Measurements from ENCODE around the gene LDLRAD3.

The LDLRAD3 gene

GRCh38 chr11:36094164-36094563 lies 150.3 kb downstream of the LDLRAD3 start:
- no peak for TF ChIP-seq EZH2 (IDR thresholded peaks at IDR 0.05; ENCODE audit: borderline replicate concordance, low read depth, low read length, severe bottlenecking)
- no peak for TF ChIP-seq CTCF (IDR thresholded peaks at IDR 0.05; ENCODE audit: borderline replicate concordance, extremely low read depth, low read length, poor library complexity, severe bottlenecking)
- no peaks in the 10 kb centered on the region for H3K27me3 ChIP-seq (ENCODE audit: insufficient read depth, low read length, poor library complexity)
- no peak overlapping the region for H3K9ac ChIP-seq (ENCODE audit: low read depth, low read length)
- no peaks in the 10 kb centered on the region for H3K36me3 ChIP-seq (ENCODE audit: insufficient read depth, low read length)
- no peak overlapping the region for H3K4me3 ChIP-seq (ENCODE audit: low read depth in 1 of 2, low read length in 2 of 2)
- H3K4me1 ChIP-seq (ENCODE audit: insufficient read depth, low read length), result no peaks in the 10 kb centered on the region
- H3K4me2 ChIP-seq (ENCODE audit: insufficient read depth, low read length), result no peak overlapping the region
- peaks cover 7% of the 10 kb centered on the region for H3K9me3 ChIP-seq (ENCODE audit: insufficient read depth, low read length, severe bottlenecking)
- H4K20me1 ChIP-seq (ENCODE audit: insufficient read depth, low read length), result no peaks in the 10 kb centered on the region
- H3K79me2 ChIP-seq (ENCODE audit: insufficient read depth, low read length), result no peaks in the 10 kb centered on the region
- no peak for ATAC-seq (ENCODE audit: insufficient read depth, low read depth)
- no peak for DNase-seq
- no peak overlapping the region for H2AFZ ChIP-seq (ENCODE audit: low read depth, low read length)
- no peak overlapping the region for H3K27ac ChIP-seq (ENCODE audit: low read length)

- Histone ChIP-seq H3K4me3 (ENCODE audit: low read depth in 1 of 2, low read length in 2 of 2) (no peak overlapping the region), H3K36me3 (ENCODE audit: insufficient read depth, low read length) (no peaks in the 10 kb centered on the region), H4K20me1 (ENCODE audit: insufficient read depth, low read length) (no peaks in the 10 kb centered on the region), H3K4me1 (ENCODE audit: insufficient read depth, low read length) (no peaks in the 10 kb centered on the region), H3K4me2 (ENCODE audit: insufficient read depth, low read length) (no peak overlapping the region), H2AFZ (ENCODE audit: low read depth, low read length) (no peak overlapping the region), H3K9ac (ENCODE audit: low read depth, low read length) (no peak overlapping the region), H3K9me3 (ENCODE audit: insufficient read depth, low read length, severe bottlenecking) (peaks cover 7% of the 10 kb centered on the region), H3K27me3 (ENCODE audit: insufficient read depth, low read length, poor library complexity) (no peaks in the 10 kb centered on the region), H3K27ac (ENCODE audit: low read length) (no peak overlapping the region), H3K79me2 (ENCODE audit: insufficient read depth, low read length) (no peaks in the 10 kb centered on the region)
- DNase-seq, result no peak
- TF ChIP-seq CTCF (IDR thresholded peaks at IDR 0.05; ENCODE audit: borderline replicate concordance, extremely low read depth, low read length, poor library complexity, severe bottlenecking), result no peak
- no peak for TF ChIP-seq EZH2 (IDR thresholded peaks at IDR 0.05; ENCODE audit: borderline replicate concordance, low read depth, low read length, severe bottlenecking)
- ATAC-seq (ENCODE audit: insufficient read depth, low read depth), result no peak
Observed at GRCh38 chr11:36095716-36096115, 151.9 kb downstream of the LDLRAD3 start.

GRCh38 chr11:36097219-36097650 lies 153.4 kb downstream of the LDLRAD3 start:
- Histone ChIP-seq H3K27me3 (ENCODE audit: insufficient read depth, low read length, poor library complexity) (no peaks in the 10 kb centered on the region), H3K9ac (ENCODE audit: low read depth, low read length) (no peak overlapping the region), H3K27ac (ENCODE audit: low read length) (no peak overlapping the region), H3K4me2 (ENCODE audit: insufficient read depth, low read length) (no peak overlapping the region), H2AFZ (ENCODE audit: low read depth, low read length) (no peak overlapping the region), H3K36me3 (ENCODE audit: insufficient read depth, low read length) (no peaks in the 10 kb centered on the region), H3K79me2 (ENCODE audit: insufficient read depth, low read length) (no peaks in the 10 kb centered on the region), H4K20me1 (ENCODE audit: insufficient read depth, low read length) (no peaks in the 10 kb centered on the region), H3K9me3 (ENCODE audit: insufficient read depth, low read length, severe bottlenecking) (peaks cover 7% of the 10 kb centered on the region), H3K4me1 (ENCODE audit: insufficient read depth, low read length) (no peaks in the 10 kb centered on the region), H3K4me3 (ENCODE audit: low read depth in 1 of 2, low read length in 2 of 2) (no peak overlapping the region)
- no peak for ATAC-seq (ENCODE audit: insufficient read depth, low read depth)
- TF ChIP-seq CTCF (IDR thresholded peaks at IDR 0.05; ENCODE audit: borderline replicate concordance, extremely low read depth, low read length, poor library complexity, severe bottlenecking) (no peak), EZH2 (IDR thresholded peaks at IDR 0.05; ENCODE audit: borderline replicate concordance, low read depth, low read length, severe bottlenecking) (no peak)
- no peak for DNase-seq

GRCh38 chr11:36098087-36098486 lies 154.2 kb downstream of the LDLRAD3 start:
- no peak overlapping the region for H3K27ac ChIP-seq (ENCODE audit: low read length)
- H3K4me2 ChIP-seq (ENCODE audit: insufficient read depth, low read length), result no peak overlapping the region
- H3K79me2 ChIP-seq (ENCODE audit: insufficient read depth, low read length), result no peaks in the 10 kb centered on the region
- no peak overlapping the region for H2AFZ ChIP-seq (ENCODE audit: low read depth, low read length)
- DNase-seq (no peak), ATAC-seq (ENCODE audit: insufficient read depth, low read depth) (no peak)
- no peaks in the 10 kb centered on the region for H3K4me1 ChIP-seq (ENCODE audit: insufficient read depth, low read length)
- no peaks in the 10 kb centered on the region for H3K36me3 ChIP-seq (ENCODE audit: insufficient read depth, low read length)
- H4K20me1 ChIP-seq (ENCODE audit: insufficient read depth, low read length), result no peaks in the 10 kb centered on the region
- H3K4me3 ChIP-seq (ENCODE audit: low read depth in 1 of 2, low read length in 2 of 2), result no peak overlapping the region
- TF ChIP-seq CTCF (IDR thresholded peaks at IDR 0.05; ENCODE audit: borderline replicate concordance, extremely low read depth, low read length, poor library complexity, severe bottlenecking) (no peak), EZH2 (IDR thresholded peaks at IDR 0.05; ENCODE audit: borderline replicate concordance, low read depth, low read length, severe bottlenecking) (no peak)
- H3K27me3 ChIP-seq (ENCODE audit: insufficient read depth, low read length, poor library complexity), result no peaks in the 10 kb centered on the region
- H3K9ac ChIP-seq (ENCODE audit: low read depth, low read length), result no peak overlapping the region
- H3K9me3 ChIP-seq (ENCODE audit: insufficient read depth, low read length, severe bottlenecking), result peaks cover 7% of the 10 kb centered on the region

Measured in DND-41 (cell line).